ENCODE results near the gene LRBA.
A peak's percentile ranks its signal among the peaks of the same experiment; 100 is the strongest.

LRBA gene

DNA sequence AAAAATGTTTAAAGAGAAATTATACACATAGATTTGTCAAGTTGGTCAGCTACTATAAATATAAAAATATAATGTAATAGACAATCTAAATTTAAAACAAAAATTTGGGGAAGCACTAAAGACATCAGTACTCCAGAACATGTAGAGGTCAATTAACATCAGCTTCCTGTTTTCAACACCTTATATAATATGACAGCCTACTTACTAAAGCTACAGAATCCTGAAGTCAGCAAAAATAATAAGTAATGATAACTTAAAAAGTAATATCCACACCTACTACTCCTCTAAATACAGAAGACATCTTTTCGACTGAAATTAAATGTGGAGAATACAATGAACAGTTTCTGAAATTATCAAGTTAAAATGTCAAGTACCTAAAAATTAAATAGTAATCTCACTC, 118.6 kb downstream of the LRBA start:
- Histone ChIP-seq H3K9me3 (replicated peaks in 1 of 2; ENCODE audit: control insufficient read depth in 2 of 2, insufficient read depth in 1 of 2, low read depth in 1 of 2, low read length in 2 of 2) (no peaks in the 10 kb centered on the region), H3K4me1 (ENCODE audit: control insufficient read depth in 2 of 2, insufficient read depth in 1 of 2, low read depth in 1 of 2, low read length in 2 of 2) (no peaks in the 10 kb centered on the region), H3K79me1 (ENCODE audit: low read depth, low read length) (no peaks in the 10 kb centered on the region), H4K91ac (ENCODE audit: low read depth, low read length, poor library complexity) (no peak overlapping the region), H2BK5ac (ENCODE audit: low read length) (no peak overlapping the region), H3K27me3 (ENCODE audit: control insufficient read depth in 3 of 3, insufficient read depth in 3 of 3, low read depth in 1 of 3, low read length in 3 of 3) (no peaks in the 10 kb centered on the region), H3K27ac (replicated peaks; ENCODE audit: low read length) (no peak overlapping the region), H2BK120ac (ENCODE audit: low read depth, low read length) (no peak overlapping the region), H3K18ac (ENCODE audit: low read length) (no peak overlapping the region), H2AK5ac (ENCODE audit: low read depth, low read length) (no peak overlapping the region), H4K8ac (ENCODE audit: low read depth, low read length) (no peak overlapping the region), H2BK12ac (ENCODE audit: low read length) (no peak overlapping the region), H2AFZ (ENCODE audit: low read length) (no peak overlapping the region), H3K4me2 (ENCODE audit: insufficient read depth, low read length, poor library complexity, severe bottlenecking) (no peak overlapping the region), H3K4me3 (ENCODE audit: low read length in 2 of 2) (no peak overlapping the region), H3K4ac (ENCODE audit: low read length) (no peak overlapping the region), H3K23ac (ENCODE audit: low read depth, low read length, poor library complexity) (no peak overlapping the region), H3K9ac (ENCODE audit: low read depth, low read length, poor library complexity) (no peak overlapping the region), H3K14ac (ENCODE audit: low read length) (no peak overlapping the region), H2BK15ac (ENCODE audit: low read length) (no peak overlapping the region), H3K36me3 (replicated peaks in 1 of 2; ENCODE audit: control insufficient read depth in 2 of 2, insufficient read depth in 2 of 2, low read length in 2 of 2) (peaks cover 0 to 2% of the 10 kb centered on the region in 2 donors)
- DNase-seq (ENCODE audit: low spot score), result no peak
- WGBS, 2 donors (ENCODE audit: extremely low coverage in 2 of 2, insufficient read length in 2 of 2, insufficient replicate concordance in 1 of 2), result no CpG with 5 or more reads among the region's 1 CpG

DNA sequence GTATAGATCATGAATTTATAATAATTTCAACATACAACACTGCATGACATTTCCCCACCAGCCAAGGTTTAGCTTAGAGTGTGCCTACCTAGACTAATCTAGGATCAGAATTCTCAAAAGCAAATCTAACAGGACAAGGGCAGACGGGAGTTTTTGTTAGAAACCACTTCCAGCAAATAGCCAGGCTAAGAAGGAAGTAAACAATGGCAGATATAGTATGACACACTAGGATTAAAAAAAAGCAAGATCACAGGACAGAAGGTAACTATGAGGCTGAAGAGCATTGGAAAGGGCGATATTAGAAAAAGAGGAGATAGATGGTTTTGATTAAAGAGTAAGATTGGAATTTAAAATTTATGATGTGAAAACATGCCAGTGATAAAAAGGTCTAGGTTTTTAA, 124.8 kb downstream of the LRBA start:
- WGBS, 2 donors (ENCODE audit: extremely low coverage in 2 of 2, insufficient read length in 2 of 2, insufficient replicate concordance in 1 of 2), result 100% methylated on average over 1 of the region's 2 CpGs
- no peaks in the 10 kb centered on the region for H3K9me3 ChIP-seq (replicated peaks in 1 of 2; ENCODE audit: control insufficient read depth in 2 of 2, insufficient read depth in 1 of 2, low read depth in 1 of 2, low read length in 2 of 2)
- no peak overlapping the region for H2BK120ac ChIP-seq (ENCODE audit: low read depth, low read length)
- no peak overlapping the region for H2BK5ac ChIP-seq (ENCODE audit: low read length)
- no peaks in the 10 kb centered on the region for H3K36me3 ChIP-seq (replicated peaks in 1 of 2; ENCODE audit: control insufficient read depth in 2 of 2, insufficient read depth in 2 of 2, low read length in 2 of 2)
- H3K4me3 ChIP-seq (ENCODE audit: low read length in 2 of 2), result no peak overlapping the region
- H3K79me1 ChIP-seq (ENCODE audit: low read depth, low read length), result no peaks in the 10 kb centered on the region
- no peak overlapping the region for H4K91ac ChIP-seq (ENCODE audit: low read depth, low read length, poor library complexity)
- no peak overlapping the region for H3K27ac ChIP-seq (replicated peaks; ENCODE audit: low read length)
- H3K4me2 ChIP-seq (ENCODE audit: insufficient read depth, low read length, poor library complexity, severe bottlenecking), result no peak overlapping the region
- H2AK5ac ChIP-seq (ENCODE audit: low read depth, low read length), result no peak overlapping the region
- no peak overlapping the region for H2BK12ac ChIP-seq (ENCODE audit: low read length)
- no peak overlapping the region for H2BK15ac ChIP-seq (ENCODE audit: low read length)
- no peaks in the 10 kb centered on the region for H3K4me1 ChIP-seq (ENCODE audit: control insufficient read depth in 2 of 2, insufficient read depth in 1 of 2, low read depth in 1 of 2, low read length in 2 of 2)
- no peak overlapping the region for H3K4ac ChIP-seq (ENCODE audit: low read length)
- no peaks in the 10 kb centered on the region for H3K27me3 ChIP-seq (ENCODE audit: control insufficient read depth in 3 of 3, insufficient read depth in 3 of 3, low read depth in 1 of 3, low read length in 3 of 3)
- H4K8ac ChIP-seq (ENCODE audit: low read depth, low read length), result no peak overlapping the region
- no peak overlapping the region for H3K9ac ChIP-seq (ENCODE audit: low read depth, low read length, poor library complexity)
- no peak for DNase-seq (ENCODE audit: low spot score)
- no peak overlapping the region for H3K18ac ChIP-seq (ENCODE audit: low read length)
- H3K14ac ChIP-seq (ENCODE audit: low read length), result no peak overlapping the region
- no peak overlapping the region for H2AFZ ChIP-seq (ENCODE audit: low read length)
- no peak overlapping the region for H3K23ac ChIP-seq (ENCODE audit: low read depth, low read length, poor library complexity)

DNA sequence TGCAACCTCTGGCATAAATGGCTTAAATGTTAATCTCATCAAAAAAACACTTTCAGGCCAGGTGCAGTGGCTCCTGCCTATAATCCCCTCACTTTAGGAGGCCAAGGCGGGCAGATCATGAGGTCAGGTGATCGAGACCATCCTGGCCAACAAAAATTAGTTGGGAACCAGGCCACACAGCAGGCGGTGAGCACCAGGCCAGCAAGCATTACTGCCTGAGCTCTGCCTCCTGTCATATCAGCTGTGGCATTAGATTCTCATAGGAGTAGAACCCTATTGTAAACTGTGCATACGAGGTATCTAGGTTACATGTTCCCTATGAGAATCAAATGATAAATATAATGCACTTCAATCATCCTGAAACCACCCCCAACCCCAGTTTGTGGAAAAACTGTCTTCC, 125.8 kb downstream of the LRBA start:
- Histone ChIP-seq H2BK15ac (ENCODE audit: low read length) (no peak overlapping the region), H2AFZ (ENCODE audit: low read length) (no peak overlapping the region), H3K36me3 (replicated peaks in 1 of 2; ENCODE audit: control insufficient read depth in 2 of 2, insufficient read depth in 2 of 2, low read length in 2 of 2) (no peaks in the 10 kb centered on the region), H2BK120ac (ENCODE audit: low read depth, low read length) (no peak overlapping the region), H3K4me2 (ENCODE audit: insufficient read depth, low read length, poor library complexity, severe bottlenecking) (no peak overlapping the region), H4K8ac (ENCODE audit: low read depth, low read length) (peak overlapping the region; percentile 17), H3K18ac (ENCODE audit: low read length) (no peak overlapping the region), H2BK12ac (ENCODE audit: low read length) (no peak overlapping the region), H3K9me3 (replicated peaks in 1 of 2; ENCODE audit: control insufficient read depth in 2 of 2, insufficient read depth in 1 of 2, low read depth in 1 of 2, low read length in 2 of 2) (no peaks in the 10 kb centered on the region), H3K23ac (ENCODE audit: low read depth, low read length, poor library complexity) (no peak overlapping the region), H3K27ac (replicated peaks; ENCODE audit: low read length) (no peak overlapping the region), H3K27me3 (ENCODE audit: control insufficient read depth in 3 of 3, insufficient read depth in 3 of 3, low read depth in 1 of 3, low read length in 3 of 3) (no peaks in the 10 kb centered on the region), H3K4me3 (ENCODE audit: low read length in 2 of 2) (no peak overlapping the region), H3K4me1 (ENCODE audit: control insufficient read depth in 2 of 2, insufficient read depth in 1 of 2, low read depth in 1 of 2, low read length in 2 of 2) (no peaks in the 10 kb centered on the region), H4K91ac (ENCODE audit: low read depth, low read length, poor library complexity) (no peak overlapping the region), H3K14ac (ENCODE audit: low read length) (no peak overlapping the region), H3K4ac (ENCODE audit: low read length) (no peak overlapping the region), H2BK5ac (ENCODE audit: low read length) (no peak overlapping the region), H3K79me1 (ENCODE audit: low read depth, low read length) (no peaks in the 10 kb centered on the region), H2AK5ac (ENCODE audit: low read depth, low read length) (no peak overlapping the region), H3K9ac (ENCODE audit: low read depth, low read length, poor library complexity) (peak overlapping the region; percentile 70)
- WGBS, 2 donors (ENCODE audit: extremely low coverage in 2 of 2, insufficient read length in 2 of 2, insufficient replicate concordance in 1 of 2), result no CpG with 5 or more reads among the region's 4 CpGs
- DNase-seq (ENCODE audit: low spot score), result no peak

DNA sequence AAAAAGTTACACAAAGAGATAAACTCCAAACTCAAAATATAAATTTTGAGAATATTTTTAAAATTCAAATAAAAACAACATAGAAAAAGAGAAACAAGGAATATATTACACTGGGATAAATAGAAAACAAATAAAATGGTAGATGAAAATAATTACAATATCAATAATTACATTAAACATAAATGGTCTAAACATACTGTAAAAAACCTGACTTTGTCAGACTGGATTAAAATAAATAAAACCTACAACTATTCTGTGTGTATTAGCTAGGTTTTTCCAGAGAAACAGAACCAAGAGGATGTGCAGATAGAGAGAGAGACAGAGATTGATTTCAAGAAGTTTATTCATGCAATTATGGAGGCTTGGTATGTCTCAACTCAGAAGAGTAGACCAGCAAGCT, 126.5 kb downstream of the LRBA start:
- Histone ChIP-seq H2AK5ac (ENCODE audit: low read depth, low read length) (no peak overlapping the region), H3K4me1 (ENCODE audit: control insufficient read depth in 2 of 2, insufficient read depth in 1 of 2, low read depth in 1 of 2, low read length in 2 of 2) (no peaks in the 10 kb centered on the region), H3K79me1 (ENCODE audit: low read depth, low read length) (no peaks in the 10 kb centered on the region), H3K23ac (ENCODE audit: low read depth, low read length, poor library complexity) (no peak overlapping the region), H3K27ac (replicated peaks; ENCODE audit: low read length) (no peak overlapping the region), H3K18ac (ENCODE audit: low read length) (no peak overlapping the region), H3K36me3 (replicated peaks in 1 of 2; ENCODE audit: control insufficient read depth in 2 of 2, insufficient read depth in 2 of 2, low read length in 2 of 2) (no peaks in the 10 kb centered on the region), H3K4me3 (ENCODE audit: low read length in 2 of 2) (no peak overlapping the region), H2BK5ac (ENCODE audit: low read length) (no peak overlapping the region), H3K4ac (ENCODE audit: low read length) (no peak overlapping the region), H4K8ac (ENCODE audit: low read depth, low read length) (no peak overlapping the region), H2AFZ (ENCODE audit: low read length) (no peak overlapping the region), H3K14ac (ENCODE audit: low read length) (no peak overlapping the region), H3K9me3 (replicated peaks in 1 of 2; ENCODE audit: control insufficient read depth in 2 of 2, insufficient read depth in 1 of 2, low read depth in 1 of 2, low read length in 2 of 2) (no peaks in the 10 kb centered on the region), H3K27me3 (ENCODE audit: control insufficient read depth in 3 of 3, insufficient read depth in 3 of 3, low read depth in 1 of 3, low read length in 3 of 3) (no peaks in the 10 kb centered on the region), H4K91ac (ENCODE audit: low read depth, low read length, poor library complexity) (no peak overlapping the region), H2BK12ac (ENCODE audit: low read length) (no peak overlapping the region), H3K9ac (ENCODE audit: low read depth, low read length, poor library complexity) (no peak overlapping the region), H2BK120ac (ENCODE audit: low read depth, low read length) (no peak overlapping the region), H3K4me2 (ENCODE audit: insufficient read depth, low read length, poor library complexity, severe bottlenecking) (no peak overlapping the region), H2BK15ac (ENCODE audit: low read length) (no peak overlapping the region)
- DNase-seq (ENCODE audit: low spot score), result no peak
